ENCODE data around the gene ATXN1. TPM values are rescaled to one million over a fixed set of nuclear protein-coding genes. Genes with fewer than 3 reads are reported as not detected.

Gene ATXN1
- total and polyA plus RNA-seq, 2 of the 8 experiments (the other 6 are each of a cell fraction or from before 2014, with no cell fraction given), result 1.6 to 4.0 TPM

DNA sequence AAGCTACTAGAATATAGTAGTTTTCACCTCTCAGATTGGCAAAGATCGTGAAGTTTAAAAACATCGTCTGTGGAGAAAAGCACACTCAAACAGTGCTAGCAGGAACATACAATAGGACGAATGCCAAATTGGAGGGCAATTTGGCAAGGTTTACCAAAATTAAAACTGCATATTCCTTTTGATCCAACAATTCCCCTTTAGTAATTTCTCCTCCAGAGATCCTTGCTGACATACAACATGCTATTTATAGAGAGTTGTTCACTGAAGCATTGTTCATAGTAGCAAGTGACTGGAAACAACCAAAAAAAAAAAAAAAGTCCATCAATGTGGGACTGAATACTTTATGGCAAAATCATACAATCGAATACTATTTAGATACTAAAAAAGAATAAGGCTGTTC lies 202.2 kb downstream of the ATXN1 start:
- Histone ChIP-seq H2BK120ac (replicated peaks; ENCODE audit: low read depth, low read length) (no peak overlapping the region), H2BK5ac (ENCODE audit: low read depth, low read length) (no peak overlapping the region), H4K20me1 (replicated peaks in 1 of 2; ENCODE audit: control insufficient read depth in 1 of 2, insufficient read depth in 2 of 2, low read length in 2 of 2) (no peaks in the 10 kb centered on the region), H3K23me2 (ENCODE audit: low read depth, low read length) (no peaks in the 10 kb centered on the region), H2BK12ac (ENCODE audit: low read depth, low read length) (no peak overlapping the region), H3K4ac (replicated peaks; ENCODE audit: insufficient read length, low read depth, low read length) (no peak overlapping the region), H3K4me3 (ENCODE audit: extremely low read depth in 1 of 4, insufficient read depth in 2 of 4, low read depth in 3 of 4, low read length in 4 of 4) (no peak overlapping the region), H4K8ac (ENCODE audit: extremely low read depth, insufficient read depth, low read length) (no peak overlapping the region), H3K14ac (ENCODE audit: insufficient read length) (no peak overlapping the region), H3K27me3 (replicated peaks in 1 of 4; ENCODE audit: control insufficient read depth in 3 of 4, extremely low read depth in 1 of 4, insufficient read depth in 3 of 4, low read length in 3 of 4) (no peaks in the 10 kb centered on the region), H3K9ac (replicated peaks in 1 of 4; ENCODE audit: extremely low read depth in 1 of 4, low read depth in 3 of 4, low read length in 3 of 4) (no peak overlapping the region), H3K18ac (ENCODE audit: extremely low read depth, low read length) (no peak overlapping the region), H3K27ac (ENCODE audit: low read depth, low read length) (no peak overlapping the region), H3K79me2 (ENCODE audit: control insufficient read depth in 1 of 2, insufficient read depth in 2 of 2, low read length in 2 of 2) (no peaks in the 10 kb centered on the region), H4K5ac (ENCODE audit: insufficient read length, low read depth, low read length) (no peak overlapping the region), H2AK5ac (ENCODE audit: low read depth, low read length) (no peak overlapping the region), H2AFZ (ENCODE audit: low read length) (no peak overlapping the region), H2BK15ac (ENCODE audit: low read length) (no peak overlapping the region), H3K9me3 (ENCODE audit: insufficient read depth in 2 of 2, low read depth in 1 of 2, low read length in 1 of 2) (no peaks in the 10 kb centered on the region), H3K56ac (replicated peaks; ENCODE audit: insufficient read length, low read depth, low read length) (no peak overlapping the region), H3K36me3 (ENCODE audit: control insufficient read depth in 2 of 4, insufficient read depth in 4 of 4, low read length in 3 of 4) (no peaks in the 10 kb centered on the region), H3K23ac (ENCODE audit: insufficient read length) (no peak overlapping the region), H3K79me1 (ENCODE audit: low read depth, low read length) (no peaks in the 10 kb centered on the region), H3K4me2 (ENCODE audit: insufficient read depth in 1 of 2, low read depth in 2 of 2, low read length in 2 of 2) (no peak overlapping the region), H4K91ac (replicated peaks; ENCODE audit: insufficient read length, low read length) (no peak overlapping the region), H2BK20ac (ENCODE audit: low read length) (no peak overlapping the region), H3K4me1 (replicated peaks in 1 of 4; ENCODE audit: control insufficient read depth in 3 of 4, insufficient read depth in 4 of 4, low read length in 3 of 4) (no peaks in the 10 kb centered on the region)
- ChIA-PET POLR2A (ENCODE audit: partially characterized antibody) (no interaction called here), CTCF (ENCODE audit: partially characterized antibody) (interaction anchor here (0.7 kb wide), 1 partner anchor 20 kb away, joined by 4 read pairs; no protein-coding TSS in a partner anchor)
- 95% methylated on average over 4 of the region's 4 CpGs; no CpG with 5 or more reads in 1 of the 2 experiments for WGBS, 2 experiments (ENCODE audit: extremely low coverage in 1 of 2, insufficient coverage in 1 of 2, insufficient read length in 1 of 2, insufficient replicate concordance in 2 of 2, low coverage in 1 of 2, low lambda C conversion rate in 2 of 2, missing lambda C conversion rate in 1 of 2)
- no peak for TF ChIP-seq CBX5 (IDR thresholded peaks at IDR 0.05; ENCODE audit: low read depth, low read length)
- no peak for TF ChIP-seq MAFK (IDR thresholded peaks at IDR 0.05; ENCODE audit: low read depth, low read length)
- no peak for TF ChIP-seq POU5F1 (IDR thresholded peaks at IDR 0.05; ENCODE audit: low read depth, low read length)
- no peak for TF ChIP-seq SIX5 (IDR thresholded peaks at IDR 0.05; ENCODE audit: low read depth, low read length)
- TF ChIP-seq SRF (IDR thresholded peaks at IDR 0.05; ENCODE audit: low read depth, low read length), result no peak
- no peak for TF ChIP-seq JUN (IDR thresholded peaks at IDR 0.05; ENCODE audit: low read depth, low read length)
- TF ChIP-seq BACH1 (IDR thresholded peaks at IDR 0.05; ENCODE audit: low read length), result no peak
- no peak for TF ChIP-seq KDM5A (IDR thresholded peaks at IDR 0.05; ENCODE audit: low read length)
- no peak for TF ChIP-seq BRCA1 (IDR thresholded peaks at IDR 0.05; ENCODE audit: low read depth, low read length)
- FAIRE-seq, result no peak
- no peak for DNase-seq (ENCODE audit: low read depth in 1 of 2, low spot score in 2 of 2)
